ENCODE data around the gene REX1BD. TPM values are rescaled to one million over a fixed set of nuclear protein-coding genes. Genes with fewer than 3 reads are reported as not detected.

Gene REX1BD
- total RNA-seq, 4 donors from 2014 or later: 29.7 to 295 (median 74.2) TPM

- TF ChIP-seq POLR2A (IDR thresholded peaks at IDR 0.05) (no peak), CTCF (IDR thresholded peaks at IDR 0.05) (no peak)
- no peaks in the 10 kb centered on the region for H3K27me3 ChIP-seq
- peaks cover 8 to 9% of the 10 kb centered on the region in 2 donors for H3K4me1 ChIP-seq
- intact Hi-C loops (cut with DNase I; ENCODE audit: low total_unique reads): loop anchor here (10.0 kb wide), 1 partner anchor 133 kb away; no protein-coding TSS in a partner anchor
- no peak overlapping the region for H3K27ac ChIP-seq
- no peaks in the 10 kb centered on the region for H3K36me3 ChIP-seq
- H3K4me3 ChIP-seq: no peak overlapping the region
- no peaks in the 10 kb centered on the region for H3K9me3 ChIP-seq
- DNase-seq: no peak
Measured at GRCh38 chr19:18577365-18577914, 11.2 kb upstream of the REX1BD start.

GRCh38 chr19:18580311-18580710 lies 8.3 kb upstream of the REX1BD start:
- H3K4me1 ChIP-seq: no peaks in the 10 kb centered on the region
- no peaks in the 10 kb centered on the region for H3K27me3 ChIP-seq
- TF ChIP-seq CTCF (IDR thresholded peaks at IDR 0.05) (no peak), POLR2A (IDR thresholded peaks at IDR 0.05) (no peak)
- no peaks in the 10 kb centered on the region for H3K36me3 ChIP-seq
- no peaks in the 10 kb centered on the region for H3K9me3 ChIP-seq
- no peak overlapping the region for H3K27ac ChIP-seq
- no peak overlapping the region for H3K4me3 ChIP-seq
- intact Hi-C loops (cut with DNase I; ENCODE audit: low total_unique reads): no loop called here
- DNase-seq: no peak

- Histone ChIP-seq H3K36me3 (no peaks in the 10 kb centered on the region), H3K9me3 (no peaks in the 10 kb centered on the region), H3K27me3 (no peaks in the 10 kb centered on the region), H3K4me3 (no peak overlapping the region), H3K27ac (no peak overlapping the region), H3K4me1 (peaks cover 0 to 6% of the 10 kb centered on the region in 2 donors)
- intact Hi-C loops (cut with DNase I; ENCODE audit: low total_unique reads): no loop called here
- no peak for DNase-seq
- no peak for TF ChIP-seq CTCF (IDR thresholded peaks at IDR 0.05)
- TF ChIP-seq POLR2A (IDR thresholded peaks at IDR 0.05): no peak
Measured at GRCh38 chr19:18586306-18586705, 2.3 kb upstream of the REX1BD start.

GRCh38 chr19:18587561-18587960 lies 1.0 kb upstream of the REX1BD start:
- TF ChIP-seq CTCF (IDR thresholded peaks at IDR 0.05) (no peak), POLR2A (IDR thresholded peaks at IDR 0.05) (no peak)
- intact Hi-C loops (cut with DNase I; ENCODE audit: low total_unique reads): no loop called here
- no peak overlapping the region for H3K4me3 ChIP-seq

GRCh38 chr19:18587962-18588610 lies 512 bp upstream of the REX1BD start:
- TF ChIP-seq POLR2A (IDR thresholded peaks at IDR 0.05) (no peak), CTCF (IDR thresholded peaks at IDR 0.05) (no peak)
- intact Hi-C loops (cut with DNase I; ENCODE audit: low total_unique reads): no loop called here
- DNase-seq: no peak
- H3K9me3 ChIP-seq: no peaks in the 10 kb centered on the region
- peaks cover 0 to 6% of the 10 kb centered on the region in 2 donors for H3K4me1 ChIP-seq
- no peaks in the 10 kb centered on the region for H3K36me3 ChIP-seq
- H3K4me3 ChIP-seq: peak overlapping the region; percentile 48 to 84
- H3K27me3 ChIP-seq: no peaks in the 10 kb centered on the region
- peak overlapping the region; percentile 88 to 89 for H3K27ac ChIP-seq

More at GRCh38 chr19:18587561-18587960, 1.0 kb upstream of the REX1BD start:
- Histone ChIP-seq H3K9me3 (no peaks in the 10 kb centered on the region), H3K27me3 (no peaks in the 10 kb centered on the region), H3K36me3 (no peaks in the 10 kb centered on the region), H3K27ac (peak overlapping the region; percentile 88 to 89), H3K4me1 (peaks cover 0 to 6% of the 10 kb centered on the region in 2 donors)
- DNase-seq: no peak

All from uterus (tissue), 4 donors.